Measurements from ENCODE around the gene MAPK7. TPM values are rescaled to one million over a fixed set of nuclear protein-coding genes. Genes with fewer than 3 reads are reported as not detected.

Gene MAPK7
- total and polyA plus RNA-seq, 2 of the 8 experiments (the other 6 are each of a cell fraction or from before 2014, with no cell fraction given): 15.2 to 28.1 TPM

- DNase-seq (ENCODE audit: low read depth in 1 of 2, low spot score in 2 of 2): no peak
- Histone ChIP-seq H4K20me1 (replicated peaks in 1 of 2; ENCODE audit: control insufficient read depth in 1 of 2, insufficient read depth in 2 of 2, low read length in 2 of 2) (no peaks in the 10 kb centered on the region), H3K4ac (replicated peaks; ENCODE audit: insufficient read length, low read depth, low read length) (no peak overlapping the region), H3K9ac (replicated peaks in 1 of 4; ENCODE audit: extremely low read depth in 1 of 4, low read depth in 3 of 4, low read length in 3 of 4) (no peak overlapping the region), H4K5ac (ENCODE audit: insufficient read length, low read depth, low read length) (no peak overlapping the region), H3K79me2 (ENCODE audit: control insufficient read depth in 1 of 2, insufficient read depth in 2 of 2, low read length in 2 of 2) (no peaks in the 10 kb centered on the region), H3K4me2 (ENCODE audit: insufficient read depth in 1 of 2, low read depth in 2 of 2, low read length in 2 of 2) (no peak overlapping the region), H3K23me2 (ENCODE audit: low read depth, low read length) (no peaks in the 10 kb centered on the region), H3K79me1 (ENCODE audit: low read depth, low read length) (no peaks in the 10 kb centered on the region), H2BK15ac (ENCODE audit: low read length) (no peak overlapping the region), H2BK120ac (replicated peaks; ENCODE audit: low read depth, low read length) (no peak overlapping the region), H4K91ac (replicated peaks; ENCODE audit: insufficient read length, low read length) (no peak overlapping the region), H3K4me3 (ENCODE audit: extremely low read depth in 1 of 4, insufficient read depth in 2 of 4, low read depth in 3 of 4, low read length in 4 of 4) (no peak overlapping the region), H3K56ac (replicated peaks; ENCODE audit: insufficient read length, low read depth, low read length) (no peak overlapping the region), H2BK20ac (ENCODE audit: low read length) (no peak overlapping the region), H3K18ac (ENCODE audit: extremely low read depth, low read length) (no peak overlapping the region), H3K36me3 (ENCODE audit: control insufficient read depth in 2 of 4, insufficient read depth in 4 of 4, low read length in 3 of 4) (peaks cover 0 to 4% (median 0%) of the 10 kb centered on the region in 4 experiments; a peak in 2 of 8 replicates), H2BK5ac (ENCODE audit: low read depth, low read length) (no peak overlapping the region), H3K27me3 (replicated peaks in 1 of 4; ENCODE audit: control insufficient read depth in 3 of 4, extremely low read depth in 1 of 4, insufficient read depth in 3 of 4, low read length in 3 of 4) (no peaks in the 10 kb centered on the region), H4K8ac (ENCODE audit: extremely low read depth, insufficient read depth, low read length) (no peak overlapping the region), H3K27ac (ENCODE audit: low read depth, low read length) (no peak overlapping the region), H3K14ac (ENCODE audit: insufficient read length) (no peak overlapping the region), H2BK12ac (ENCODE audit: low read depth, low read length) (no peak overlapping the region), H3K4me1 (replicated peaks in 1 of 4; ENCODE audit: control insufficient read depth in 3 of 4, insufficient read depth in 4 of 4, low read length in 3 of 4) (peaks cover 0 to 3% (median 0%) of the 10 kb centered on the region in 4 experiments; a peak in 1 of 7 replicates), H3K9me3 (ENCODE audit: insufficient read depth in 2 of 2, low read depth in 1 of 2, low read length in 1 of 2) (no peaks in the 10 kb centered on the region), H2AK5ac (ENCODE audit: low read depth, low read length) (no peak overlapping the region), H2AFZ (ENCODE audit: low read length) (no peak overlapping the region), H3K23ac (ENCODE audit: insufficient read length) (no peak overlapping the region)
- TF ChIP-seq TAF1 (IDR thresholded peaks at IDR 0.05; ENCODE audit: low read depth, low read length) (no peak), BCL11A (IDR thresholded peaks at IDR 0.05; ENCODE audit: low read depth in 2 of 2, low read length in 2 of 2) (no peak), SIN3A (conservative IDR thresholded peaks at IDR 0.05 in 1 of 2, IDR thresholded peaks at IDR 0.05 in 1 of 2; ENCODE audit: low read depth in 1 of 2, low read length in 2 of 2) (no peak), MAFK (IDR thresholded peaks at IDR 0.05; ENCODE audit: low read depth, low read length) (no peak), RXRA (IDR thresholded peaks at IDR 0.05; ENCODE audit: insufficient read depth, low read depth, low read length) (no peak), JUND (IDR thresholded peaks at IDR 0.05; ENCODE audit: low read length) (no peak), CBX8 (IDR thresholded peaks at IDR 0.05; ENCODE audit: borderline replicate concordance, low read depth, low read length) (no peak), KDM1A (IDR thresholded peaks at IDR 0.05; ENCODE audit: borderline replicate concordance, low read length) (no peak), GABPA (IDR thresholded peaks at IDR 0.05; ENCODE audit: borderline replicate concordance, insufficient read depth, low read length) (no peak), RAD21 (IDR thresholded peaks at IDR 0.05 in 1 of 2, conservative IDR thresholded peaks at IDR 0.05 in 1 of 2; ENCODE audit: low read depth in 2 of 2, low read length in 2 of 2) (no peak), BACH1 (IDR thresholded peaks at IDR 0.05; ENCODE audit: low read length) (no peak), NANOG (IDR thresholded peaks at IDR 0.05; ENCODE audit: insufficient read depth, low read depth, low read length, poor library complexity, severe bottlenecking) (no peak)
- no peak for FAIRE-seq
- ChIA-PET CTCF (ENCODE audit: partially characterized antibody) (interaction anchor here (0.7 to 4.3 kb wide), 4 partner anchors 10 to 60 kb away, joined by 3 to 40 read pairs (median 5); no protein-coding TSS in a partner anchor), POLR2A (ENCODE audit: partially characterized antibody) (no interaction called here)
- 100% methylated on average over 4 of the region's 4 CpGs; no CpG with 5 or more reads in 1 of the 2 experiments for WGBS, 2 experiments (ENCODE audit: extremely low coverage in 1 of 2, insufficient coverage in 1 of 2, insufficient read length in 1 of 2, insufficient replicate concordance in 2 of 2, low coverage in 1 of 2, low lambda C conversion rate in 2 of 2, missing lambda C conversion rate in 1 of 2)
Measured at GRCh38 chr17:19331134-19331533, 47.2 kb upstream of the MAPK7 start.

All from H1 (cell line).